H9 (cell line): ENCODE measurements around the gene NAPA. TPM values are rescaled to one million over a fixed set of nuclear protein-coding genes. Genes with fewer than 3 reads are reported as not detected.

Experiments used
- DNase-seq: peaks from one replicate; pipeline ENCODE4 v3.0.0-alpha.2; 2017
- H2AFZ ChIP-seq: one replicate; pipeline ENCODE4 v1.6.1; 2013; ENCODE audit warnings: mild to moderate bottlenecking, low read length, control low read depth, moderate library complexity
- H2AK5ac ChIP-seq: 2 replicates; pipeline ENCODE4 v1.6.1; 2013; ENCODE audit warnings: low read length, control low read depth, mixed read lengths; ENCODE audit not compliant: insufficient read length
- H2BK120ac ChIP-seq: one replicate; pipeline ENCODE4 v1.6.1; 2013; ENCODE audit warnings: low read depth, mild to moderate bottlenecking, low read length, control low read depth, inconsistent platforms; ENCODE audit not compliant: poor library complexity, severe bottlenecking
- H2BK12ac ChIP-seq: 2 replicates; pipeline ENCODE4 v1.6.1; 2013; ENCODE audit warnings: low read length, control low read depth, mixed read lengths, low read depth; ENCODE audit not compliant: insufficient read length
- H2BK15ac ChIP-seq: 2 replicates; pipeline ENCODE4 v1.6.1; 2013; ENCODE audit warnings: low read depth, low read length, control low read depth
- H2BK20ac ChIP-seq: one replicate; pipeline ENCODE4 v1.6.1; 2013; ENCODE audit warnings: low read depth, mild to moderate bottlenecking, low read length, control low read depth, inconsistent platforms; ENCODE audit not compliant: poor library complexity, severe bottlenecking
- H2BK5ac ChIP-seq: 2 replicates; pipeline ENCODE4 v1.6.1; 2013; ENCODE audit warnings: low read length, control low read depth, mixed read lengths; ENCODE audit not compliant: insufficient read length
- H3K14ac ChIP-seq: 2 replicates; pipeline ENCODE4 v1.6.1; 2013; ENCODE audit warnings: low read length, control low read depth; ENCODE audit not compliant: insufficient read depth
- H3K18ac ChIP-seq: 2 replicates; pipeline ENCODE4 v1.6.1; 2013; ENCODE audit warnings: low read depth, mild to moderate bottlenecking, mixed read lengths, low read length, control low read depth; ENCODE audit not compliant: insufficient read length
- H3K23ac ChIP-seq: 2 replicates; pipeline ENCODE4 v1.6.1; 2013; ENCODE audit warnings: low read length, control low read depth, mixed read lengths, low read depth; ENCODE audit not compliant: insufficient read length
- H3K23me2 ChIP-seq: 2 replicates; pipeline ENCODE4 v1.6.1; 2013; ENCODE audit warnings: low read depth, mild to moderate bottlenecking, mixed read lengths, low read length, control low read depth; ENCODE audit not compliant: insufficient read length, poor library complexity, severe bottlenecking
- H3K27ac ChIP-seq: 2 replicates; pipeline ENCODE4 v1.5.1; 2013; ENCODE audit warnings: low read length, control low read depth, mixed read lengths, low read depth; ENCODE audit not compliant: insufficient read length
- H3K27me3 ChIP-seq: 2 replicates; pipeline ENCODE4 v1.6.1; 2013; ENCODE audit warnings: low read length, control low read depth, inconsistent platforms; ENCODE audit not compliant: insufficient read depth
- H3K4ac ChIP-seq: 2 replicates; pipeline ENCODE4 v1.6.1; 2013; ENCODE audit warnings: low read depth, mild to moderate bottlenecking, control low read depth, inconsistent platforms, low read length, moderate library complexity
- H3K4me1 ChIP-seq: 2 replicates; pipeline ENCODE4 v1.6.1; 2013; ENCODE audit warnings: low read length, control low read depth, inconsistent platforms; ENCODE audit not compliant: insufficient read depth
- H3K4me2 ChIP-seq: 2 replicates; pipeline ENCODE4 v1.6.1; 2013; ENCODE audit warnings: low read length, control low read depth, mixed read lengths; ENCODE audit not compliant: insufficient read length, insufficient read depth
- H3K56ac ChIP-seq: 2 replicates; pipeline ENCODE4 v1.6.1; 2013; ENCODE audit warnings: low read depth, mild to moderate bottlenecking, mixed read lengths, low read length, control low read depth; ENCODE audit not compliant: insufficient read length
- H3K79me1 ChIP-seq: 2 replicates; pipeline ENCODE4 v1.6.1; 2013; ENCODE audit warnings: low read depth, mild to moderate bottlenecking, moderate library complexity, low read length, control low read depth, inconsistent platforms; ENCODE audit not compliant: insufficient read depth, poor library complexity, severe bottlenecking
- H3K79me2 ChIP-seq: 2 replicates; pipeline ENCODE4 v1.6.1; 2013; ENCODE audit warnings: low read length, control low read depth, inconsistent platforms; ENCODE audit not compliant: insufficient read depth
- H3K9ac ChIP-seq: 2 replicates; pipeline ENCODE4 v1.6.1; 2013; ENCODE audit warnings: low read length, control low read depth, mixed read lengths; ENCODE audit not compliant: insufficient read length; ENCODE audit errors: extremely low read depth
- H3K9me3 ChIP-seq: one replicate; pipeline ENCODE4 v1.6.1; 2013; ENCODE audit warnings: low read depth, low read length, inconsistent platforms; ENCODE audit not compliant: control insufficient read depth
- H3T11ph ChIP-seq: one replicate; pipeline ENCODE4 v1.6.1; 2013; ENCODE audit warnings: mild to moderate bottlenecking, low read length, control low read depth, inconsistent platforms
- H4K20me1 ChIP-seq: one replicate; pipeline ENCODE4 v1.6.1; 2013; ENCODE audit not compliant: control insufficient read depth, insufficient read length, insufficient read depth
- H4K5ac ChIP-seq: 2 replicates; pipeline ENCODE4 v1.6.1; 2013; ENCODE audit warnings: low read depth, mild to moderate bottlenecking, mixed read lengths, low read length, control low read depth; ENCODE audit not compliant: insufficient read length
- H4K8ac ChIP-seq: replicated peaks from 2 replicates; pipeline ENCODE4 v1.6.1; 2013; ENCODE audit warnings: low read length, control low read depth, mixed read lengths, low read depth; ENCODE audit not compliant: insufficient read length
- H4K91ac ChIP-seq: 2 replicates; pipeline ENCODE4 v1.6.1; 2013; ENCODE audit warnings: low read depth, mild to moderate bottlenecking, moderate library complexity, mixed read lengths, low read length, control low read depth; ENCODE audit not compliant: insufficient read length
- H3K27ac Mint-ChIP-seq, 3 experiments: 2 replicates in 2 of 3; 3 replicates in 1 of 3; pipeline ENCODE4 v1.8.0; 2020 to 2021; ENCODE audit warnings: mixed read lengths in 3 of 3, mild to moderate bottlenecking in 1 of 3, moderate library complexity in 1 of 3
- H3K27me3 Mint-ChIP-seq: 2 replicates; pipeline ENCODE4 v1.8.0; 2021; ENCODE audit warnings: low read depth, mild to moderate bottlenecking, moderate library complexity, mixed read lengths
- H3K36me3 Mint-ChIP-seq, 3 experiments: 2 replicates in 2 of 3; 3 replicates in 1 of 3; pipeline ENCODE4 v1.8.0; 2020 to 2021; ENCODE audit warnings: low read depth in 3 of 3, mixed read lengths in 3 of 3; ENCODE audit not compliant: insufficient read depth in 1 of 3
- H3K4me1 Mint-ChIP-seq, 2 experiments: 2 replicates each; pipeline ENCODE4 v1.8.0; 2020; ENCODE audit warnings: mixed read lengths in 2 of 2
- H3K4me3 Mint-ChIP-seq, 2 experiments: 2 replicates in 1 of 2; 3 replicates in 1 of 2; pipeline ENCODE4 v1.8.0; 2020 to 2021; ENCODE audit warnings: mild to moderate bottlenecking in 2 of 2, mixed read lengths in 2 of 2, moderate library complexity in 1 of 2
- H3K9me3 Mint-ChIP-seq, 2 experiments: 2 replicates in 1 of 2; 3 replicates in 1 of 2; pipeline ENCODE4 v1.8.0; 2020; ENCODE audit warnings: mild to moderate bottlenecking in 2 of 2, mixed read lengths in 2 of 2, moderate library complexity in 1 of 2
- WGBS: extraction: QIAGEN DNeasy Blood & Tissue Kit; methylation state at CpG from one replicate; pipeline ENCODE4 v1.1.7; 2013; ENCODE audit warnings: missing lambda C conversion rate, low lambda C conversion rate, mixed read lengths; ENCODE audit not compliant: insufficient read length; ENCODE audit errors: extremely low coverage; 5-methylcytosine and 5-hydroxymethylcytosine counted together
- total RNA-seq: library from RNA; stranded (reverse); gene quantifications from 2 replicates; pipeline ENCODE4 v1.2.1, GENCODE V29; 2021
- TF ChIP-seq, protein P1 (sequence below): fragments of 200-600 bp; sonication (generic); conservative IDR thresholded peaks from 3 replicates; pipeline ENCODE4 v1.8.0; 2021; ENCODE audit warnings: antibody characterized with exemption, mild to moderate bottlenecking

NAPA gene
- total RNA-seq, 1 experiment from 2014 or later: 62.8 TPM

- Histone ChIP-seq H3K23me2 (no peaks in the 10 kb centered on the region), H3K27me3 (no peaks in the 10 kb centered on the region), H2AK5ac (no peak overlapping the region), H2BK12ac (no peak overlapping the region), H2BK15ac (no peak overlapping the region), H3K79me1 (peaks cover 5% of the 10 kb centered on the region), H4K91ac (no peak overlapping the region), H3T11ph (no peak overlapping the region), H3K4me1 (no peaks in the 10 kb centered on the region; the same call in 1 of the 2 replicates), H3K18ac (no peak overlapping the region), H2AFZ (no peak overlapping the region), H3K14ac (no peak overlapping the region), H4K20me1 (no peaks in the 10 kb centered on the region), H2BK20ac (no peak overlapping the region), H3K79me2 (no peaks in the 10 kb centered on the region; the same call in 1 of the 2 replicates), H3K4ac (no peak overlapping the region), H4K8ac (no peak overlapping the region), H2BK120ac (no peak overlapping the region), H4K5ac (no peak overlapping the region), H3K56ac (no peak overlapping the region), H3K27ac (no peak overlapping the region), H2BK5ac (no peak overlapping the region), H3K4me2 (no peak overlapping the region), H3K23ac (no peak overlapping the region), H3K9ac (no peak overlapping the region), H3K9me3 (no peaks in the 10 kb centered on the region)
- TF ChIP-seq, protein P1, sequence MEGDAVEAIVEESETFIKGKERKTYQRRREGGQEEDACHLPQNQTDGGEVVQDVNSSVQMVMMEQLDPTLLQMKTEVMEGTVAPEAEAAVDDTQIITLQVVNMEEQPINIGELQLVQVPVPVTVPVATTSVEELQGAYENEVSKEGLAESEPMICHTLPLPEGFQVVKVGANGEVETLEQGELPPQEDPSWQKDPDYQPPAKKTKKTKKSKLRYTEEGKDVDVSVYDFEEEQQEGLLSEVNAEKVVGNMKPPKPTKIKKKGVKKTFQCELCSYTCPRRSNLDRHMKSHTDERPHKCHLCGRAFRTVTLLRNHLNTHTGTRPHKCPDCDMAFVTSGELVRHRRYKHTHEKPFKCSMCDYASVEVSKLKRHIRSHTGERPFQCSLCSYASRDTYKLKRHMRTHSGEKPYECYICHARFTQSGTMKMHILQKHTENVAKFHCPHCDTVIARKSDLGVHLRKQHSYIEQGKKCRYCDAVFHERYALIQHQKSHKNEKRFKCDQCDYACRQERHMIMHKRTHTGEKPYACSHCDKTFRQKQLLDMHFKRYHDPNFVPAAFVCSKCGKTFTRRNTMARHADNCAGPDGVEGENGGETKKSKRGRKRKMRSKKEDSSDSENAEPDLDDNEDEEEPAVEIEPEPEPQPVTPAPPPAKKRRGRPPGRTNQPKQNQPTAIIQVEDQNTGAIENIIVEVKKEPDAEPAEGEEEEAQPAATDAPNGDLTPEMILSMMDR: no peak
- H3K36me3 Mint-ChIP-seq: peaks cover 0 to 22% (median 18%) of the 10 kb centered on the region in 3 experiments; a peak in 5 of 7 replicates
- H3K9me3 Mint-ChIP-seq: no peaks in the 10 kb centered on the region
- peak overlapping the region in 1 of 3 experiments; percentile 28; a peak in 2 of 7 replicates for H3K27ac Mint-ChIP-seq
- no peak for DNase-seq
- no peaks in the 10 kb centered on the region for H3K27me3 Mint-ChIP-seq
- no CpG with 5 or more reads among the region's 13 CpGs for WGBS
- H3K4me3 Mint-ChIP-seq: no peak overlapping the region
- H3K4me1 Mint-ChIP-seq: peaks cover 0 to 33% of the 10 kb centered on the region in 2 experiments; a peak in 2 of 4 replicates
These were observed 11.6 kb downstream of the NAPA start for GRCh38 chr19:47503130-47503825.
